Activated naive CD8-positive, alpha-beta T cell treated with anti-CD3 and anti-CD28 coated beads, Interleukin-2, amount 50 U/mL, for 24 hours (primary cell): Measurements from ENCODE around the gene RETREG1.
A peak's percentile ranks its signal among the peaks of the same experiment; 100 is the strongest.
"Not testable (repeated sequence)": the region's sequence is repeated elsewhere in the genome, so short reads cannot be mapped to it uniquely, and the experiment has no call there.

Experiments
- ATAC-seq: fragments of 150-1000 bp; cut with Tn5 transposase; one replicate; pipeline ENCODE4 v1.10.0; 2021
- DNase-seq: peaks from one replicate; pipeline ENCODE4 v3.0.0; 2021
- H3K27ac Mint-ChIP-seq: one replicate; pipeline ENCODE4 v1.8.0; 2021; ENCODE audit warnings: mild to moderate bottlenecking, mixed read lengths
- H3K27me3 Mint-ChIP-seq: one replicate; pipeline ENCODE4 v1.8.0; 2021; ENCODE audit warnings: mixed read lengths
- H3K36me3 Mint-ChIP-seq: one replicate; pipeline ENCODE4 v1.8.0; 2021; ENCODE audit warnings: low read depth, mixed read lengths
- H3K4me1 Mint-ChIP-seq: one replicate; pipeline ENCODE4 v1.8.0; 2021; ENCODE audit warnings: mixed read lengths
- H3K4me3 Mint-ChIP-seq: one replicate; pipeline ENCODE4 v1.8.0; 2021; ENCODE audit warnings: mild to moderate bottlenecking, moderate library complexity, mixed read lengths
- H3K9me3 Mint-ChIP-seq: one replicate; pipeline ENCODE4 v1.8.0; 2021; ENCODE audit warnings: mixed read lengths

Gene RETREG1

GRCh38 chr5:16616536-16617273 is at the start of gene RETREG1:
Gene RETREG1, minus strand, starts transcription at chr5:16616997. Its CDS starts 26 bp downstream, at chr5:16616971.
- Mint-ChIP-seq H3K36me3 (peaks cover 8% of the 10 kb centered on the region), H3K4me1 (peaks cover 37% of the 10 kb centered on the region), H3K27me3 (no peaks in the 10 kb centered on the region), H3K9me3 (no peaks in the 10 kb centered on the region), H3K27ac (peak within 1 kb of the TSS; percentile 87), H3K4me3 (peak within 1 kb of the TSS; percentile 94)
- ATAC-seq: peak; percentile 78
- DNase-seq: peak; percentile 83

DNA sequence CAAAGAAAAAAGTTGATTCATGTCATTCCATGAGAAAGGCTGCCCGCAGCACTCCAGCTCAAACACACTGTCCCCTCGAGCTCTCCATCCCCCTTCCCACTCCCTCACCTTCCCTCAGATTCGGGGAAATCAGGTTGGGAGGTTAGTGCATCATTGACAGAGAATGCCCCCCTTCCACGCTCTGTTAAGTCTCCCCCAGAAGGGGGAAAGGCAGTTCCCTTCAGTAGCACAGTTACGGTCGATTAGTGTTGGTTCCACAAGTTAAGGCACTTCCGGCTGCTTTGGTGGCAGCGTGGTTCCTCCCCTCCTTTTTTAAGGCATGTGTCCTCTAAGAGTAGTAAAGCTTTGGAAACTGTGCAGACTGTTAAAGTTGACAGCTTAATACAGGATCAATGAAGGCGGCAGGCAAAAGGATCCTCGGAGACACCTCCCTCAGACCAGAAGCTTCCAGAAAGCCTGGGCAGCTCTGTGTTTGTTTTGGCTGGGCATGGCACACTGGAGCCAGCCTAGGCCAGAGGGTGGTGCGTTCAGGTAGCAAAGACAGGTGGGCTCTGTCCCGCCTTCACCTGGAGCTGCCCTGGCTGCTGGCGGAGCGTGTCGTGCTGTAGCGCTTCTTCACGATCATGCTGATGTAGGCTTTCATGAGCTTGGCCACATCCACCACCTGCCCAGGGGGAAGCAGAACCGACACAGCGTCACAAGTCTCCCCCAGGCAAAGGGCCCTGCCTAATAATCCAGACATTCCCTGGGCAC is 49.5 kb upstream of the RETREG1 start:
- Mint-ChIP-seq H3K27ac (no peak overlapping the region), H3K4me1 (no peaks in the 10 kb centered on the region), H3K27me3 (no peaks in the 10 kb centered on the region), H3K9me3 (no peaks in the 10 kb centered on the region), H3K36me3 (no peaks in the 10 kb centered on the region), H3K4me3 (no peak overlapping the region)
- ATAC-seq (no peak), DNase-seq (no peak)

GRCh38 chr5:16665601-16666000 is 48.8 kb upstream of the RETREG1 start:
- Mint-ChIP-seq H3K4me1 (no peaks in the 10 kb centered on the region), H3K27ac (no peak overlapping the region), H3K9me3 (no peaks in the 10 kb centered on the region), H3K4me3 (no peak overlapping the region), H3K27me3 (no peaks in the 10 kb centered on the region), H3K36me3 (no peaks in the 10 kb centered on the region)
- ATAC-seq (no peak), DNase-seq (no peak)

DNA sequence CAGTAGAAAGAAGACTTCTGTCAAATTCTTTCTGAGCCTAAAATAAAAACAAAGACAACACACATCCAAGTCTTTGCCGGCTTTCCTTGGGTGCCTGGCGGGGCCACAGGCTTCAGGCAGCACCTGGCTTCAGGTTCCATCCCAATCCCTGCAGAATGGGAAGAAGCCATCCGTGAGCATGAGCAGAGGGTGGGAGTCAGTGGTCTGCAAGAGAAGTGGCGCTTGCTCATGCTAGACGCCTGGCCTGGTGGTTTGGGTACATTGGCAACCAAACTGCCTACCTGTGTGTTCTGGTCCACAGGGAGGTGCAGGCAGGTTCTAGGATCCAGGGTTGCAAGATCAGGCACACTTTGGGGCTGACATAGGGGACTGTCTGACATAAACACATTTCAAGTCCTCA is 47.6 kb upstream of the RETREG1 start:
- H3K4me3 Mint-ChIP-seq: no peak overlapping the region
- H3K4me1 Mint-ChIP-seq: no peaks in the 10 kb centered on the region
- no peak for ATAC-seq

DNA sequence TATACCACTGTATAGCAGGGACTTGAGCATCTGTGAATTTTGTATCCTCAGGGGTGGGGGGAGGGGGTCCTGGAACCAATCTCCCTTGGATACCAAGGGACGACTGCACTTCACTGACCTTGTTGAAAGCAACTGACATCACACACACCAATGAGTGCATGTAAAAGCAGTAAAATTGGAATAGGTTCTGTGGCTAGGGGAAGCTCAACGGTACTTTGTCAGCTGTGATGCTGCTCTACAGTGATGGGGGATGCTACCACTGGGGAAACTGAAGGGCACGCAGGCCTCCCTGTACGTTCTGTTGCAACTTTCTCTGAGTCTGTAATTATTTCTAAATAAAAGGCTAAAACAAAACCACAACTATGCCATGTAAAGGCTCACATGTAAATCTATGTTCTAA is 47.0 kb upstream of the RETREG1 start:
- no peak overlapping the region for H3K4me3 Mint-ChIP-seq
- ATAC-seq: no peak
- no peak overlapping the region for H3K27ac Mint-ChIP-seq
- H3K27me3 Mint-ChIP-seq: no peaks in the 10 kb centered on the region
- H3K4me1 Mint-ChIP-seq: no peaks in the 10 kb centered on the region
- H3K9me3 Mint-ChIP-seq: no peaks in the 10 kb centered on the region
- H3K36me3 Mint-ChIP-seq: no peaks in the 10 kb centered on the region
- no peak for DNase-seq

More for the DNA sequence above, 47.6 kb upstream of the RETREG1 start:
- no peak for DNase-seq
- Mint-ChIP-seq H3K27ac (no peak overlapping the region), H3K9me3 (no peaks in the 10 kb centered on the region), H3K27me3 (no peaks in the 10 kb centered on the region), H3K36me3 (no peaks in the 10 kb centered on the region)

- Mint-ChIP-seq H3K4me1 (peaks cover 4% of the 10 kb centered on the region), H3K4me3 (no peak overlapping the region), H3K27me3 (no peaks in the 10 kb centered on the region), H3K9me3 (no peaks in the 10 kb centered on the region), H3K36me3 (no peaks in the 10 kb centered on the region), H3K27ac (no peak overlapping the region)
- ATAC-seq: no peak
- DNase-seq: no peak
These were observed 44.9 kb upstream of the RETREG1 start for GRCh38 chr5:16661713-16662112.

- Mint-ChIP-seq H3K27ac (no peak overlapping the region), H3K4me1 (peaks cover 10% of the 10 kb centered on the region), H3K27me3 (no peaks in the 10 kb centered on the region), H3K9me3 (no peaks in the 10 kb centered on the region), H3K4me3 (no peak overlapping the region), H3K36me3 (no peaks in the 10 kb centered on the region)
- ATAC-seq: no peak
- DNase-seq: no peak
These were observed 44.2 kb upstream of the RETREG1 start for GRCh38 chr5:16660982-16661381.

DNA sequence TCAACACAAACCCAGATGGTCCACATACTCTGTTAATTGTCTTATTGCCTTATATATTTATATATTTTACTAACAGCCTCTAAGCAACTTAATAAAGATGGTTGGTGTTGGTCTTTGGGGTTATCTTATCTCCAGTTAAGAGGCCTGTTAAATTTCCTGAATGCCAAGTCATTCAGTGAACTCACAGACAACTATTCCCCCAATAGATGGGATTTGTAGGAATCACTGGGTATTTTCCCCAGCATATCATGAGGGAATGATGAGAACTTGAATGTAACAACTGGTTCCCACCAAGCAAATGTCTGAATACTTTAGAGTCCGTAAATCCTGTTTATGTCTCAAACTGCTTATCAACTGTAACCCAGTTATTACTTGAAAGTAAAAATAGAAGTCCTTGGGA is 42.7 kb upstream of the RETREG1 start:
- Mint-ChIP-seq H3K36me3 (no peaks in the 10 kb centered on the region), H3K27me3 (no peaks in the 10 kb centered on the region), H3K4me3 (no peak overlapping the region), H3K9me3 (no peaks in the 10 kb centered on the region), H3K27ac (no peak overlapping the region), H3K4me1 (peaks cover 19% of the 10 kb centered on the region)
- DNase-seq (no peak), ATAC-seq (no peak)

- H3K9me3 Mint-ChIP-seq: no peaks in the 10 kb centered on the region
- H3K36me3 Mint-ChIP-seq: no peaks in the 10 kb centered on the region
- DNase-seq (no peak), ATAC-seq (no peak)
- H3K27me3 Mint-ChIP-seq: no peaks in the 10 kb centered on the region
- no peak overlapping the region for H3K4me3 Mint-ChIP-seq
- H3K4me1 Mint-ChIP-seq: peaks cover 19% of the 10 kb centered on the region
- peak overlapping the region; percentile 15 for H3K27ac Mint-ChIP-seq
These were observed 39.9 kb upstream of the RETREG1 start for GRCh38 chr5:16656561-16657191.

- H3K27me3 Mint-ChIP-seq: no peaks in the 10 kb centered on the region
- no peaks in the 10 kb centered on the region for H3K36me3 Mint-ChIP-seq
- H3K4me3 Mint-ChIP-seq: no peak overlapping the region
- ATAC-seq (peak; percentile 98), DNase-seq (no peak)
- peak overlapping the region; percentile 64 for H3K27ac Mint-ChIP-seq
- H3K9me3 Mint-ChIP-seq: no peaks in the 10 kb centered on the region
- peaks cover 19% of the 10 kb centered on the region for H3K4me1 Mint-ChIP-seq
These were observed 38.0 kb upstream of the RETREG1 start for GRCh38 chr5:16654647-16655334.

- H3K4me1 Mint-ChIP-seq, ATAC-seq, H3K27me3 Mint-ChIP-seq, H3K27ac Mint-ChIP-seq, H3K36me3 Mint-ChIP-seq, DNase-seq, H3K4me3 Mint-ChIP-seq: not testable (repeated sequence)
- peaks cover 11% of the 10 kb centered on the region for H3K9me3 Mint-ChIP-seq
These were observed 31.9 kb upstream of the RETREG1 start for GRCh38 chr5:16648739-16649138.

DNA sequence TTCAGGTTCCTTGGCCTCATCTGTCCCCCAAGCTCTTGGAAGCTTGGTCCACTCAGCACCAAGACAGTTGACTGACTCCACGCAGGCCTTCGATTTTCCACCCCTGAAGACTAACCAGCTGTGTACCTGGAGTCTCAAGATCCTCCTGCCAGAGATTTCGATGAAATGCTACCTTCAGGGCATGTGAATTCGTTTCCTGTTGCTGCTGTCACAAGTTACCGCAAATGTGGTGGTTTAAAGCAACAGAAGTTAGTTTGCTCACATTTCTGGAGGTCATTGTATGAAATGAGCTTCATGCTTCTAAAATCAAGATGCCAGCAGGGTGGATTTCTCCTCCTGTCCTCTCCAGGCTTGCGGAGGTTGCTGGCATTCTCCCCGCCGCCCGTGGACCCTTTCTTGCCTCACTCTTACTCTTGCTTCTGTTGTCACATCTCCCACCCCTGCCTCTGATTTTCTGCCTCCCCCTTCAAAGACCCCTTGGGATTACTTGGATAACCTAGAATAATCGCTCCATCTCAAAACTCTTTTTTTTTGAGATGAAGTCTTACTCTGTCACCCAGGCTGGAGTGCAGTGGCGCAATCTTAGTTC is 27.6 kb upstream of the RETREG1 start:
- Mint-ChIP-seq H3K27ac (no peak overlapping the region), H3K9me3 (peaks cover 11% of the 10 kb centered on the region), H3K36me3 (no peaks in the 10 kb centered on the region), H3K4me1 (peaks cover 8% of the 10 kb centered on the region), H3K27me3 (no peaks in the 10 kb centered on the region), H3K4me3 (no peak overlapping the region)
- DNase-seq (no peak), ATAC-seq (no peak)

DNA sequence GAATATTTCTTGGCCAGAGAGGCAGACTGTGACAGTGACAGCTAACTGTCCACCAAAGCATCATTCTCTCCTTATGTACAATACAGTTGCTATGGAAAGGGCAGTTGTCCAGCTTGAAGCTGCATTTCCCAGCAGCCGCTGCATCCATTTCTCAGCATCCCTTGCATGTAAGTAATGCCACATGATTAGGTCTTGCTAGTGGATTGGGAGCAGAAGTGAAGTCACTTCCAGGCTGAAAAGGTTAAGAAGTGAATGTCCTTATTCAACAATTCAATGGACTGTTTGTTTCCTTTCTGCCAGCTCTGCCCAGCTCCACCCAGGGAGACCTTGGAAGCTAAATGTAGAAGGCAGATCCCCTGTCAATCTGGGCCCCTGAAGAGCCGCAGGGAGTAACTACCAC is 26.1 kb upstream of the RETREG1 start:
- Mint-ChIP-seq H3K27me3 (no peaks in the 10 kb centered on the region), H3K27ac (no peak overlapping the region), H3K9me3 (peaks cover 10% of the 10 kb centered on the region), H3K4me1 (peaks cover 8% of the 10 kb centered on the region), H3K4me3 (no peak overlapping the region), H3K36me3 (no peaks in the 10 kb centered on the region)
- ATAC-seq (no peak), DNase-seq (no peak)

DNA sequence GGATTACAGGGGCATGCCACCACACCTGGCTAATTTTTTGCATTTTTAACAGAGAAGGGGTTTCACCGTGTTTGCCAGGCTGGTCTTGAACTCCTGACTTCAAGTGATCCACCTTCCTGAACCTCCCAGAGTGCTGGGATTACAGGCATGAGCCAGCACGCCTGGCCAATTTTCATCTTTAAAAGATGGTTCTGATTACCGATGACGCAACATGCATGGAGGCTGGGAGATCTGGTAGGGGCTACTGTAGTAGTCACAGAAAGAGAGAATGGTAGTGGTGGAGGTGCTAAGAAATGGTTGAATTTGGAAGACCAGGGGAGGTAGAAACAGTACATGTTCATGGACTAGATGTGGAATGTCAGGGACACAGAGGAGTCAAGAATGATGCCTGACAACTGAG is 22.4 kb upstream of the RETREG1 start:
- peaks cover 2% of the 10 kb centered on the region for H3K27me3 Mint-ChIP-seq
- H3K4me3 Mint-ChIP-seq: no peak overlapping the region
- no peaks in the 10 kb centered on the region for H3K9me3 Mint-ChIP-seq

More for the DNA sequence above, 22.4 kb upstream of the RETREG1 start:
- Mint-ChIP-seq H3K4me1 (peaks cover 4% of the 10 kb centered on the region), H3K36me3 (no peaks in the 10 kb centered on the region), H3K27ac (no peak overlapping the region)
- DNase-seq: no peak
- ATAC-seq: no peak
